Thyroid gland (tissue), 4 donors: ENCODE measurements around the gene MAD1L1.

Experiments
- POLR2A ChIP-seq, 2 donors: fragments of 450-650 bp; IDR thresholded peaks; one replicate each; pipeline ENCODE4 v1.6.1; 2017; ENCODE audit warnings: antibody characterized with exemption in 2 of 2, mild to moderate bottlenecking in 2 of 2, moderate library complexity in 1 of 2
- TF ChIP-seq, protein P1 (sequence below), 6 experiments: fragments of 200-600 bp in 3 of 6; fragments of 450-650 bp in 3 of 6; sonication (generic) in 3 of 6; IDR thresholded peaks; one replicate each; pipeline ENCODE4 v1.5.1; 2016 to 2019; ENCODE audit warnings: antibody characterized with exemption in 6 of 6, mild to moderate bottlenecking in 2 of 6, inconsistent platforms in 1 of 6, moderate library complexity in 1 of 6

DNA sequence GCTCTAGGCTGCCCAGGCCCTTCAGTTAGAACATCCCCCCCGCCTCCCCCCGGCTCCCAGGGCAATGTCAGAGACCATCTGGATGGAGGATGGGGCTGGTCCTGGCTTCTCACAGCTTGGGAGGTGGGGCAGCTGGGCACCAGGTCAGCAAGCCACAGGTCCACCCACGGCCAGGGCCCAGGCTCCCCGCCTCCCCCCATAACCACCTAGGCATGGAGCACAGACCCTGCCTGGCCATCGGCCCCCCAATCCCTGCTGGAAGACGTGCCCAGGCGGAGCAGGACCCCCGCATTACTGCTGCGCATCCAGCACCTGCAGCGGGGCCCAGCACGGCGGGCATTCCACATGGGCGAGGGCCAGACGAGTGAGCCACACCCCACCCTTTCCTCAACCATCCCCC lies 393.0 kb downstream of the MAD1L1 start:
- TF ChIP-seq, protein P1, sequence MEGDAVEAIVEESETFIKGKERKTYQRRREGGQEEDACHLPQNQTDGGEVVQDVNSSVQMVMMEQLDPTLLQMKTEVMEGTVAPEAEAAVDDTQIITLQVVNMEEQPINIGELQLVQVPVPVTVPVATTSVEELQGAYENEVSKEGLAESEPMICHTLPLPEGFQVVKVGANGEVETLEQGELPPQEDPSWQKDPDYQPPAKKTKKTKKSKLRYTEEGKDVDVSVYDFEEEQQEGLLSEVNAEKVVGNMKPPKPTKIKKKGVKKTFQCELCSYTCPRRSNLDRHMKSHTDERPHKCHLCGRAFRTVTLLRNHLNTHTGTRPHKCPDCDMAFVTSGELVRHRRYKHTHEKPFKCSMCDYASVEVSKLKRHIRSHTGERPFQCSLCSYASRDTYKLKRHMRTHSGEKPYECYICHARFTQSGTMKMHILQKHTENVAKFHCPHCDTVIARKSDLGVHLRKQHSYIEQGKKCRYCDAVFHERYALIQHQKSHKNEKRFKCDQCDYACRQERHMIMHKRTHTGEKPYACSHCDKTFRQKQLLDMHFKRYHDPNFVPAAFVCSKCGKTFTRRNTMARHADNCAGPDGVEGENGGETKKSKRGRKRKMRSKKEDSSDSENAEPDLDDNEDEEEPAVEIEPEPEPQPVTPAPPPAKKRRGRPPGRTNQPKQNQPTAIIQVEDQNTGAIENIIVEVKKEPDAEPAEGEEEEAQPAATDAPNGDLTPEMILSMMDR (IDR thresholded peaks at IDR 0.05) = no peak
- TF ChIP-seq POLR2A (IDR thresholded peaks at IDR 0.05) = no peak
